HepG2 (cell line): ENCODE results near the gene UBE4A. TPM values are rescaled to one million over a fixed set of nuclear protein-coding genes. Genes with fewer than 3 reads are reported as not detected.

Source experiments
- FOSL2 ChIP-seq: sonication (generic); formaldehyde crosslinking; IDR thresholded peaks from 2 replicates; pipeline ENCODE4 v1.4.0; 2020; ENCODE audit warnings: missing genetic modification reagents
- GTF3A ChIP-seq: sonication (generic); formaldehyde crosslinking; conservative IDR thresholded peaks from 2 replicates; pipeline ENCODE4 v1.4.0; 2020; ENCODE audit warnings: mild to moderate bottlenecking, missing genetic modification reagents
- KLF15 ChIP-seq: sonication (generic); formaldehyde crosslinking; IDR thresholded peaks from 2 replicates; pipeline ENCODE4 v1.8.1; 2023; ENCODE audit warnings: borderline replicate concordance, mild to moderate bottlenecking, inconsistent platforms, missing genetic modification reagents, mixed read lengths
- MAFK ChIP-seq, 2 experiments: IDR thresholded peaks in 1 of 2; conservative IDR thresholded peaks in 1 of 2; 2 replicates each; pipeline ENCODE4 v1.6.1; 2011; ENCODE audit warnings: improper control_type of control experiment in 2 of 2, low read length in 2 of 2
- MTF1 ChIP-seq: sonication (generic); formaldehyde crosslinking; IDR thresholded peaks from 2 replicates; pipeline ENCODE4 v1.5.0; 2020; ENCODE audit warnings: missing genetic modification reagents
- NFIC ChIP-seq: IDR thresholded peaks from 2 replicates; pipeline ENCODE4 v1.6.1; 2012; ENCODE audit warnings: mild to moderate bottlenecking, low read length, inconsistent platforms
- NR2F2 ChIP-seq: IDR thresholded peaks from 2 replicates; pipeline ENCODE4 v1.6.1; 2012; ENCODE audit warnings: low read depth, inconsistent platforms, borderline replicate concordance
- PAF1 ChIP-seq: IDR thresholded peaks from 2 replicates; pipeline ENCODE4 v1.6.1; 2016; ENCODE audit warnings: missing genetic modification reagents, missing compliant biosample characterization
- RXRA ChIP-seq: sonication (generic); formaldehyde crosslinking; IDR thresholded peaks from 2 replicates; pipeline ENCODE4 v1.5.1; 2020; ENCODE audit warnings: missing genetic modification reagents
- SAP130 ChIP-seq: IDR thresholded peaks from 2 replicates; pipeline ENCODE4 v1.6.1; 2016; ENCODE audit warnings: low read depth
- TCF7L2 ChIP-seq: IDR thresholded peaks from 2 replicates; pipeline ENCODE4 v1.6.1; 2011; ENCODE audit warnings: mild to moderate bottlenecking, low read depth, low read length, moderate library complexity
- TEAD2 ChIP-seq: sonication (generic); formaldehyde crosslinking; IDR thresholded peaks from 2 replicates; pipeline ENCODE4 v1.9.0; 2021; ENCODE audit warnings: missing genetic modification reagents
- TOE1 ChIP-seq: sonication (generic); formaldehyde crosslinking; IDR thresholded peaks from 2 replicates; pipeline ENCODE4 v1.4.0; 2020; ENCODE audit warnings: mild to moderate bottlenecking, missing genetic modification reagents
- ZNF10 ChIP-seq: sonication (generic); formaldehyde crosslinking; IDR thresholded peaks from 2 replicates; pipeline ENCODE4 v1.4.0; 2020; ENCODE audit warnings: mild to moderate bottlenecking, low read depth, missing genetic modification reagents, borderline replicate concordance
- ZNF335 ChIP-seq: sonication (generic); formaldehyde crosslinking; IDR thresholded peaks from 2 replicates; pipeline ENCODE4 v1.4.0; 2020; ENCODE audit warnings: missing genetic modification reagents
- polyA plus RNA-seq, 8 experiments: library from polyadenylated mRNA; depleted of rRNA in 3 of 8; stranded (reverse) in 7 of 8; unstranded in 1 of 8; fragments of >200 nt; fragmentation: Illumina TruSeq in 4 of 8; extraction: Trizol in 4 of 8; gene quantifications; 2 replicates each; pipeline versions ENCODE4 v1.2.1 to v1.2.3, GENCODE V29; 2011 to 2016; ENCODE audit warnings: low read depth in 4 of 8, missing spikeins in 1 of 8, mixed read lengths in 1 of 8; ENCODE audit not compliant: insufficient read depth in 1 of 8
- total RNA-seq, 5 experiments: library from RNA; depleted of rRNA; stranded (reverse); fragments of >200 nt; fragmentation: Illumina TruSeq; extraction: Trizol; gene quantifications; 2 replicates each; pipeline ENCODE4 v1.2.3, GENCODE V29; 2016; ENCODE audit warnings: low read depth in 1 of 5
- TF ChIP-seq, protein P1 (sequence below): sonication (generic); formaldehyde crosslinking; IDR thresholded peaks from 2 replicates; pipeline ENCODE4 v1.4.0; 2020; ENCODE audit warnings: missing genetic modification reagents, borderline replicate concordance
- TF ChIP-seq, protein P2 (sequence below): sonication (generic); formaldehyde crosslinking; conservative IDR thresholded peaks from 2 replicates; pipeline ENCODE4 v1.5.0; 2020; ENCODE audit warnings: missing genetic modification reagents
- TF ChIP-seq, protein P3 (sequence below): fragments of 450-650 bp; IDR thresholded peaks from 2 replicates; pipeline ENCODE4 v1.6.1; 2017; ENCODE audit warnings: mild to moderate bottlenecking
- TF ChIP-seq, protein P4 (sequence below): sonication (generic); formaldehyde crosslinking; IDR thresholded peaks from 2 replicates; pipeline ENCODE4 v1.5.0; 2020; ENCODE audit warnings: missing genetic modification reagents

Gene UBE4A
- total and polyA plus RNA-seq, 2 of the 13 experiments (the other 11 are each of a cell fraction or from before 2014, with no cell fraction given) = 15.1 to 32.7 TPM

DNA sequence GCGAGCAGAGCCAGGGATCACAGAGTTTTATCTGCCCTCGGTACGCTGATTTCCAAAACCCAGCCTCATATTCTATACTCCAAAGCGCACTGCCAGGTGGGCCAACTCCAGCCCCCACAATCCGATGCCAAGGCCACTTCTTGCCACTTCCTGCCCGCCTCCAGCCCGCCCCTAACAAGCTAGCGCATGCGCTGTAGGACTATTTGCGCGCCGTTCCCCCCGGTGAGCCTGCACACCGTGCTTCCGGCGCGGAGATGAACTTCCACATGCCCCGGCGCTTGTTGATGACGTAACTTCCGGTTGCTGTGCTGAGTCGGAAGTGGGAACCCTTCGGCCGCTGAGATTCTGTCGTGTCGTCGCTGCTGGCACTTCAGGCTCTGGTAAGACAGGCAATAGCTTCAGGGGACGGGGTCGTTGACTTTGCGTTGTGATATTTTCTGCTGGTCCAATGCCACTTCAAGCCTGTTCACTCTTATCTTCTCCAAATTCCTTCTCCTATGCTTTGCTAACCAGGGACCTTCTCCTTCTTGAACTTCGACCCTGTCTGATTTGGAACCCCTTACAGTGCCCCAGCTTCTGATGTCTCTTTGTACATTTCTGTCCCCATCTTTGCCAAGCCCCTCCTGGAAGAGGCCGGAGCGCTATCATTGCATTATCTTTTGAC lies at the start of gene UBE4A (continued):
- TF ChIP-seq, protein P1, sequence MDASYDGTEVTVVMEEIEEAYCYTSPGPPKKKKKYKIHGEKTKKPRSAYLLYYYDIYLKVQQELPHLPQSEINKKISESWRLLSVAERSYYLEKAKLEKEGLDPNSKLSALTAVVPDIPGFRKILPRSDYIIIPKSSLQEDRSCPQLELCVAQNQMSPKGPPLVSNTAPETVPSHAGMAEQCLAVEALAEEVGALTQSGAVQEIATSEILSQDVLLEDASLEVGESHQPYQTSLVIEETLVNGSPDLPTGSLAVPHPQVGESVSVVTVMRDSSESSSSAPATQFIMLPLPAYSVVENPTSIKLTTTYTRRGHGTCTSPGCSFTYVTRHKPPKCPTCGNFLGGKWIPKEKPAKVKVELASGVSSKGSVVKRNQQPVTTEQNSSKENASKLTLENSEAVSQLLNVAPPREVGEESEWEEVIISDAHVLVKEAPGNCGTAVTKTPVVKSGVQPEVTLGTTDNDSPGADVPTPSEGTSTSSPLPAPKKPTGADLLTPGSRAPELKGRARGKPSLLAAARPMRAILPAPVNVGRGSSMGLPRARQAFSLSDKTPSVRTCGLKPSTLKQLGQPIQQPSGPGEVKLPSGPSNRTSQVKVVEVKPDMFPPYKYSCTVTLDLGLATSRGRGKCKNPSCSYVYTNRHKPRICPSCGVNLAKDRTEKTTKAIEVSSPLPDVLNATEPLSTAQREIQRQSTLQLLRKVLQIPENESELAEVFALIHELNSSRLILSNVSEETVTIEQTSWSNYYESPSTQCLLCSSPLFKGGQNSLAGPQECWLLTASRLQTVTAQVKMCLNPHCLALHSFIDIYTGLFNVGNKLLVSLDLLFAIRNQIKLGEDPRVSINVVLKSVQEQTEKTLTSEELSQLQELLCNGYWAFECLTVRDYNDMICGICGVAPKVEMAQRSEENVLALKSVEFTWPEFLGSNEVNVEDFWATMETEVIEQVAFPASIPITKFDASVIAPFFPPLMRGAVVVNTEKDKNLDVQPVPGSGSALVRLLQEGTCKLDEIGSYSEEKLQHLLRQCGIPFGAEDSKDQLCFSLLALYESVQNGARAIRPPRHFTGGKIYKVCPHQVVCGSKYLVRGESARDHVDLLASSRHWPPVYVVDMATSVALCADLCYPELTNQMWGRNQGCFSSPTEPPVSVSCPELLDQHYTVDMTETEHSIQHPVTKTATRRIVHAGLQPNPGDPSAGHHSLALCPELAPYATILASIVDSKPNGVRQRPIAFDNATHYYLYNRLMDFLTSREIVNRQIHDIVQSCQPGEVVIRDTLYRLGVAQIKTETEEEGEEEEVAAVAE (CRISPR knock-in tag) = peak; percentile 25; the same call in 1 of the 2 replicates
- no peak for TF ChIP-seq GTF3A (CRISPR knock-in tag)
- no peak for TF ChIP-seq KLF15 (CRISPR knock-in tag)
- TF ChIP-seq, protein P2, sequence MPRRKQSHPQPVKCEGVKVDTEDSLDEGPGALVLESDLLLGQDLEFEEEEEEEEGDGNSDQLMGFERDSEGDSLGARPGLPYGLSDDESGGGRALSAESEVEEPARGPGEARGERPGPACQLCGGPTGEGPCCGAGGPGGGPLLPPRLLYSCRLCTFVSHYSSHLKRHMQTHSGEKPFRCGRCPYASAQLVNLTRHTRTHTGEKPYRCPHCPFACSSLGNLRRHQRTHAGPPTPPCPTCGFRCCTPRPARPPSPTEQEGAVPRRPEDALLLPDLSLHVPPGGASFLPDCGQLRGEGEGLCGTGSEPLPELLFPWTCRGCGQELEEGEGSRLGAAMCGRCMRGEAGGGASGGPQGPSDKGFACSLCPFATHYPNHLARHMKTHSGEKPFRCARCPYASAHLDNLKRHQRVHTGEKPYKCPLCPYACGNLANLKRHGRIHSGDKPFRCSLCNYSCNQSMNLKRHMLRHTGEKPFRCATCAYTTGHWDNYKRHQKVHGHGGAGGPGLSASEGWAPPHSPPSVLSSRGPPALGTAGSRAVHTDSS (CRISPR knock-in tag) = no peak
- TF ChIP-seq, protein P3, sequence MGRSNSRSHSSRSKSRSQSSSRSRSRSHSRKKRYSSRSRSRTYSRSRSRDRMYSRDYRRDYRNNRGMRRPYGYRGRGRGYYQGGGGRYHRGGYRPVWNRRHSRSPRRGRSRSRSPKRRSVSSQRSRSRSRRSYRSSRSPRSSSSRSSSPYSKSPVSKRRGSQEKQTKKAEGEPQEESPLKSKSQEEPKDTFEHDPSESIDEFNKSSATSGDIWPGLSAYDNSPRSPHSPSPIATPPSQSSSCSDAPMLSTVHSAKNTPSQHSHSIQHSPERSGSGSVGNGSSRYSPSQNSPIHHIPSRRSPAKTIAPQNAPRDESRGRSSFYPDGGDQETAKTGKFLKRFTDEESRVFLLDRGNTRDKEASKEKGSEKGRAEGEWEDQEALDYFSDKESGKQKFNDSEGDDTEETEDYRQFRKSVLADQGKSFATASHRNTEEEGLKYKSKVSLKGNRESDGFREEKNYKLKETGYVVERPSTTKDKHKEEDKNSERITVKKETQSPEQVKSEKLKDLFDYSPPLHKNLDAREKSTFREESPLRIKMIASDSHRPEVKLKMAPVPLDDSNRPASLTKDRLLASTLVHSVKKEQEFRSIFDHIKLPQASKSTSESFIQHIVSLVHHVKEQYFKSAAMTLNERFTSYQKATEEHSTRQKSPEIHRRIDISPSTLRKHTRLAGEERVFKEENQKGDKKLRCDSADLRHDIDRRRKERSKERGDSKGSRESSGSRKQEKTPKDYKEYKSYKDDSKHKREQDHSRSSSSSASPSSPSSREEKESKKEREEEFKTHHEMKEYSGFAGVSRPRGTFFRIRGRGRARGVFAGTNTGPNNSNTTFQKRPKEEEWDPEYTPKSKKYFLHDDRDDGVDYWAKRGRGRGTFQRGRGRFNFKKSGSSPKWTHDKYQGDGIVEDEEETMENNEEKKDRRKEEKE = no peak
- TF ChIP-seq MTF1 = no peak
- no peak for TF ChIP-seq MAFK (conservative IDR thresholded peaks at IDR 0.05 in 1 of 2, IDR thresholded peaks at IDR 0.05 in 1 of 2; ENCODE audit: low read length in 2 of 2)
- TF ChIP-seq NFIC = no peak
- TF ChIP-seq SAP130 (CRISPR knock-in tag) = peak; percentile 98
- TF ChIP-seq ZNF335 (CRISPR knock-in tag) = peak; percentile 93
- TF ChIP-seq ZNF10 = no peak
- TF ChIP-seq TCF7L2 = no peak
- peak; percentile 65 for TF ChIP-seq FOSL2
- TF ChIP-seq TEAD2 (CRISPR knock-in tag) = no peak
- TF ChIP-seq TOE1 (CRISPR knock-in tag) = no peak
- no peak for TF ChIP-seq PAF1 (CRISPR knock-in tag)
- TF ChIP-seq NR2F2 = no peak
- peak; percentile 72 for TF ChIP-seq RXRA
- TF ChIP-seq, protein P4, sequence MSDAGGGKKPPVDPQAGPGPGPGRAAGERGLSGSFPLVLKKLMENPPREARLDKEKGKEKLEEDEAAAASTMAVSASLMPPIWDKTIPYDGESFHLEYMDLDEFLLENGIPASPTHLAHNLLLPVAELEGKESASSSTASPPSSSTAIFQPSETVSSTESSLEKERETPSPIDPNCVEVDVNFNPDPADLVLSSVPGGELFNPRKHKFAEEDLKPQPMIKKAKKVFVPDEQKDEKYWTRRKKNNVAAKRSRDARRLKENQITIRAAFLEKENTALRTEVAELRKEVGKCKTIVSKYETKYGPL = 0 out of 2 replicates have a peak, but pooled peaks have one; percentile 36
